ENCODE data around the gene EREG.

DNA sequence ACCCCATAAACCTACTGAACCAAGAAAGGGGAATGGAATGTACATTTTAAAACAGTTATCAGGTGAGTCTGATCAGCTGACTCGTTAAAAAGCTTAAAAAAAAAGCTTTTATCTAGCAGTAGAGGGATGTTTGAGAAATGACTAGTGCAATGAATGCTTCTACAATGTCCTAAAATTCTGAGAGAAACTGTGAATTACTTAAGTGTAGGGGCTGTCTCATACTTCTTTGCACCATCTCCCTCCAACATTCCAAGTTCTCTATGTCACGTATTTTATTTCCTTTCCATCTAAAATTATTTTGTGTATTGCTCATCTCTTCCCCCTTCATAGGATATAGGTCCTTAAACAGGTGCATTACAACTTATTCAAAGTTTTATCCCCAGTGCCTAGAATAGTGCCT lies 68.1 kb downstream of the EREG start:
- TF ChIP-seq, protein P1, sequence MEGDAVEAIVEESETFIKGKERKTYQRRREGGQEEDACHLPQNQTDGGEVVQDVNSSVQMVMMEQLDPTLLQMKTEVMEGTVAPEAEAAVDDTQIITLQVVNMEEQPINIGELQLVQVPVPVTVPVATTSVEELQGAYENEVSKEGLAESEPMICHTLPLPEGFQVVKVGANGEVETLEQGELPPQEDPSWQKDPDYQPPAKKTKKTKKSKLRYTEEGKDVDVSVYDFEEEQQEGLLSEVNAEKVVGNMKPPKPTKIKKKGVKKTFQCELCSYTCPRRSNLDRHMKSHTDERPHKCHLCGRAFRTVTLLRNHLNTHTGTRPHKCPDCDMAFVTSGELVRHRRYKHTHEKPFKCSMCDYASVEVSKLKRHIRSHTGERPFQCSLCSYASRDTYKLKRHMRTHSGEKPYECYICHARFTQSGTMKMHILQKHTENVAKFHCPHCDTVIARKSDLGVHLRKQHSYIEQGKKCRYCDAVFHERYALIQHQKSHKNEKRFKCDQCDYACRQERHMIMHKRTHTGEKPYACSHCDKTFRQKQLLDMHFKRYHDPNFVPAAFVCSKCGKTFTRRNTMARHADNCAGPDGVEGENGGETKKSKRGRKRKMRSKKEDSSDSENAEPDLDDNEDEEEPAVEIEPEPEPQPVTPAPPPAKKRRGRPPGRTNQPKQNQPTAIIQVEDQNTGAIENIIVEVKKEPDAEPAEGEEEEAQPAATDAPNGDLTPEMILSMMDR (IDR thresholded peaks at IDR 0.05; ENCODE audit: low read depth, low read length), result no peak
- no peak for TF ChIP-seq POLR2A (IDR thresholded peaks at IDR 0.05; ENCODE audit: extremely low read depth, insufficient read length)

All from NB4 (cell line).